HepG2 (cell line): ENCODE data around the gene SGIP1.

Source experiments
- CREB1 ChIP-seq, 2 experiments: fragments of 450-650 bp in 1 of 2; IDR thresholded peaks; 2 replicates each; pipeline ENCODE4 v1.6.1; 2016 to 2017; ENCODE audit warnings: control low read depth in 1 of 2, mild to moderate bottlenecking in 1 of 2, missing compliant biosample characterization in 1 of 2, missing genetic modification characterization in 1 of 2
- JUN ChIP-seq: sonication (generic); formaldehyde crosslinking; IDR thresholded peaks from 2 replicates; pipeline ENCODE4 v1.4.0; 2020; ENCODE audit warnings: mild to moderate bottlenecking, missing genetic modification reagents
- POLR2A ChIP-seq, 2 experiments: IDR thresholded peaks; 2 replicates each; pipeline ENCODE4 v1.6.1; 2011; ENCODE audit warnings: low read depth in 2 of 2, low read length in 2 of 2, mild to moderate bottlenecking in 1 of 2, moderate library complexity in 1 of 2; ENCODE audit not compliant: insufficient read depth in 1 of 2
- ZBTB1 ChIP-seq: sonication (generic); formaldehyde crosslinking; IDR thresholded peaks from 2 replicates; pipeline ENCODE4 v1.4.0; 2020; ENCODE audit warnings: missing genetic modification reagents, borderline replicate concordance
- ZNF263 ChIP-seq: sonication (generic); formaldehyde crosslinking; IDR thresholded peaks from 2 replicates; pipeline ENCODE4 v1.4.0; 2020; ENCODE audit warnings: missing genetic modification reagents
- TF ChIP-seq, protein P1 (sequence below): sonication (generic); formaldehyde crosslinking; IDR thresholded peaks from 2 replicates; pipeline ENCODE4 v1.4.0; 2020; ENCODE audit warnings: mild to moderate bottlenecking, missing genetic modification reagents
- TF ChIP-seq, protein P2 (sequence below): sonication (generic); formaldehyde crosslinking; IDR thresholded peaks from 2 replicates; pipeline ENCODE4 v1.8.1; 2022; ENCODE audit warnings: mild to moderate bottlenecking, missing genetic modification reagents
- TF ChIP-seq, protein P3 (sequence below): sonication (generic); formaldehyde crosslinking; IDR thresholded peaks from 2 replicates; pipeline ENCODE4 v1.4.0; 2020; ENCODE audit warnings: missing genetic modification reagents

DNA sequence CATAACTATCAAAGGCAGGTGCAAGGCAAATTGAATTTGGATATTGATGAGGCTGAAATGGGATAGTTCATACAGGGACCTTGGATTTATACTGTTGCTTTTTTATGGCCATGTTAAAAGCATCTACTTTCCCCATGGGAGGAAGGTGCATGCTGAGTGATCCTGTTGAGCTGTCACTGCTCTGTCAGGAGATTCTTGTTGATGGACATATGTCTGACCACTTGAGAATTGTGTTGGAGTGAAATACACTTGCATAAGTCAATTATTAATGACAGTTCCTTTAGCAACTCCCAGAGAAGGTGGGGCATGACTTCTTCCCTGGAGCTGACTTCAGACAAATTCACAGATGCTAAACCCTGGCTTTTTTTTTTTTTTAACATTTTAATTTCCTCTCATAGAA lies 159.9 kb downstream of the SGIP1 start:
- TF ChIP-seq JUN (CRISPR knock-in tag): no peak
- TF ChIP-seq ZBTB1 (CRISPR knock-in tag): no peak
- no peak for TF ChIP-seq ZNF263 (CRISPR knock-in tag)
- TF ChIP-seq, protein P1, sequence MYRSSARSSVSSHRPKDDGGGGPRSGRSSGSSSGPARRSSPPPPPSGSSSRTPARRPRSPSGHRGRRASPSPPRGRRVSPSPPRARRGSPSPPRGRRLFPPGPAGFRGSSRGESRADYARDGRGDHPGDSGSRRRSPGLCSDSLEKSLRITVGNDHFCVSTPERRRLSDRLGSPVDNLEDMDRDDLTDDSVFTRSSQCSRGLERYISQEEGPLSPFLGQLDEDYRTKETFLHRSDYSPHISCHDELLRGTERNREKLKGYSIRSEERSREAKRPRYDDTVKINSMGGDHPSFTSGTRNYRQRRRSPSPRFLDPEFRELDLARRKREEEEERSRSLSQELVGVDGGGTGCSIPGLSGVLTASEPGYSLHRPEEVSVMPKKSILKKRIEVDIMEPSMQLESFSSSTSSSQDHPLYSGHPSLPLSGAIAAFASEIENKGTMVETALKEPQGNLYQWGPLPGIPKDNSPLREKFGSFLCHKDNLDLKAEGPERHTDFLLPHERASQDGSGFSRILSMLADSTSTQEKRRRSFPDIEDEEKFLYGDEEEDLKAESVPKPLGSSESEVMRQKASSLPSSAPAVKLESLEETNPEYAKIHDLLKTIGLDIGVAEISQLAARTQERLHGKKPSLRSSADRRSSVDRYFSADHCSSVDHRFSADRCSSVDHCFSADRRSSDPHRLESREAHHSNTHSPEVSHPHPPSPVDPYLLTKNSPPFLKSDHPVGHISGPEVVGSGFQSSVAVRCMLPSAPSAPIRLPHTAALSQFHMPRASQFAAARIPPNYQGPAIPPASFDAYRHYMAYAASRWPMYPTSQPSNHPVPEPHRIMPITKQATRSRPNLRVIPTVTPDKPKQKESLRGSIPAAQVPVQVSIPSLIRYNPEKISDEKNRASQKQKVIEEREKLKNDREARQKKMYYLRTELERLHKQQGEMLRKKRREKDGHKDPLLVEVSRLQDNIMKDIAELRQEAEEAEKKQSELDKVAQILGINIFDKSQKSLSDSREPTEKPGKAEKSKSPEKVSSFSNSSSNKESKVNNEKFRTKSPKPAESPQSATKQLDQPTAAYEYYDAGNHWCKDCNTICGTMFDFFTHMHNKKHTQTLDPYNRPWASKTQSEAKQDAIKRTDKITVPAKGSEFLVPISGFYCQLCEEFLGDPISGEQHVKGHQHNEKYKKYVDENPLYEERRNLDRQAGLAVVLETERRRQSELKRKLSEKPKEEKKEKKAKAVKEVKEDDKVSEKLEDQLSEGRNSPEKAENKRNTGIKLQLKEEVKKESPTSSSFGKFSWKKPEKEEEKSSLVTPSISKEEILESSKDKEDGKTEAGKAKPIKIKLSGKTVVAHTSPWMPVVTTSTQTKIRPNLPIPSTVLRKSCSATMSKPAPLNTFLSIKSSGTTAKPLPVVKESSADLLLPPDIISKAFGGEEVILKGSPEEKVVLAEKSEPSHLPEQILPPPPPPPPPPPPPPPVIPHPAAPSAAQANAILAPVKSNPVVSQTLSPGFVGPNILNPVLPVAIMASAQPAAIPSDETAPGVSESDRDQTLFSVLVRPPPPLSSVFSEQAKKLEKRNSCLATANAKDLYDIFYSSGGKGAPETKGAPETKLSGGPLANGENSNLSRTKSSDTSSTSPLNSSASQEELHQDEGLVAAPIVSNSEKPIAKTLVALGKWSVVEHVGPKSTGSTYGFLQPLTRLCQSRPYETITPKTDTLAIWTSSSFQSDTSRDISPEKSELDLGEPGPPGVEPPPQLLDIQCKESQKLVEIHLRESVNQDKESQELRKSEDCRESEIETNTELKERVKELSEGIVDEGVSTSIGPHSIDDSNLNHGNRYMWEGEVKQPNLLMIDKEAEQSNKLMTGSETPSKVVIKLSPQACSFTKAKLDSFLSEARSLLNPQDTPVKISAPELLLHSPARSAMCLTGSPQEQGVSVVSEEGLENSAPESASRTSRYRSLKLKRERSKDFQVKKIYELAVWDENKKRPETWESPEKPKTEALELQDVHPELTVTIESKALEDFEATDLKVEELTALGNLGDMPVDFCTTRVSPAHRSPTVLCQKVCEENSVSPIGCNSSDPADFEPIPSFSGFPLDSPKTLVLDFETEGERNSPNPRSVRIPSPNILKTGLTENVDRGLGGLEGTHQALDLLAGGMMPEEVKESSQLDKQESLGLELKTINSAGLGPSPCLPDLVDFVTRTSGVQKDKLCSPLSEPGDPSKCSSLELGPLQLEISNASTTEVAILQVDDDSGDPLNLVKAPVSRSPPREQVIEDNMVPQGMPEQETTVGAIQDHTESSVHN: no peak
- TF ChIP-seq POLR2A (IDR thresholded peaks at IDR 0.05; ENCODE audit: insufficient read depth in 1 of 2, low read depth in 2 of 2, low read length in 2 of 2): no peak
- no peak for TF ChIP-seq CREB1 (IDR thresholded peaks at IDR 0.05)
- no peak for TF ChIP-seq CREB1 (CRISPR knock-in tag; IDR thresholded peaks at IDR 0.05)
- TF ChIP-seq, protein P2, sequence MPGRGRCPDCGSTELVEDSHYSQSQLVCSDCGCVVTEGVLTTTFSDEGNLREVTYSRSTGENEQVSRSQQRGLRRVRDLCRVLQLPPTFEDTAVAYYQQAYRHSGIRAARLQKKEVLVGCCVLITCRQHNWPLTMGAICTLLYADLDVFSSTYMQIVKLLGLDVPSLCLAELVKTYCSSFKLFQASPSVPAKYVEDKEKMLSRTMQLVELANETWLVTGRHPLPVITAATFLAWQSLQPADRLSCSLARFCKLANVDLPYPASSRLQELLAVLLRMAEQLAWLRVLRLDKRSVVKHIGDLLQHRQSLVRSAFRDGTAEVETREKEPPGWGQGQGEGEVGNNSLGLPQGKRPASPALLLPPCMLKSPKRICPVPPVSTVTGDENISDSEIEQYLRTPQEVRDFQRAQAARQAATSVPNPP: no peak
- TF ChIP-seq, protein P3, sequence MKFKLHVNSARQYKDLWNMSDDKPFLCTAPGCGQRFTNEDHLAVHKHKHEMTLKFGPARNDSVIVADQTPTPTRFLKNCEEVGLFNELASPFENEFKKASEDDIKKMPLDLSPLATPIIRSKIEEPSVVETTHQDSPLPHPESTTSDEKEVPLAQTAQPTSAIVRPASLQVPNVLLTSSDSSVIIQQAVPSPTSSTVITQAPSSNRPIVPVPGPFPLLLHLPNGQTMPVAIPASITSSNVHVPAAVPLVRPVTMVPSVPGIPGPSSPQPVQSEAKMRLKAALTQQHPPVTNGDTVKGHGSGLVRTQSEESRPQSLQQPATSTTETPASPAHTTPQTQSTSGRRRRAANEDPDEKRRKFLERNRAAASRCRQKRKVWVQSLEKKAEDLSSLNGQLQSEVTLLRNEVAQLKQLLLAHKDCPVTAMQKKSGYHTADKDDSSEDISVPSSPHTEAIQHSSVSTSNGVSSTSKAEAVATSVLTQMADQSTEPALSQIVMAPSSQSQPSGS: no peak
